ENCODE results near the gene SLC29A2. TPM values are rescaled to one million over a fixed set of nuclear protein-coding genes. Genes with fewer than 3 reads are reported as not detected.

SLC29A2 gene
- total RNA-seq, 1 experiment from 2014 or later: 39.7 TPM

GRCh38 chr11:66314561-66315497 is 56.7 kb downstream of the SLC29A2 start:
- intact Hi-C loops (cut with micrococcal nuclease): loop anchor here (5.0 kb wide), 2 partner anchors 57 to 72 kb away; partner anchors contain the start of gene SLC29A2
- H3K27ac ChIP-seq (ENCODE audit: low read depth, low read length): no peak overlapping the region
- no peak overlapping the region for H3K4me2 ChIP-seq (ENCODE audit: low read length)
- TF ChIP-seq YY1 (IDR thresholded peaks at IDR 0.05; ENCODE audit: extremely low read depth, insufficient replicate concordance, low read depth, low read length): no peak
- no peak for TF ChIP-seq POLR2AphosphoS5 (IDR thresholded peaks at IDR 0.05; ENCODE audit: low read depth, low read length)
- TF ChIP-seq ZNF274 (IDR thresholded peaks at IDR 0.05; ENCODE audit: low read depth, low read length): no peak
- TF ChIP-seq SP1 (IDR thresholded peaks at IDR 0.05; ENCODE audit: low read depth): no peak
- no peak for TF ChIP-seq EZH2 (IDR thresholded peaks at IDR 0.05)
- TF ChIP-seq RAD21 (IDR thresholded peaks at IDR 0.05; ENCODE audit: low read depth): no peak
- no peak for TF ChIP-seq REST (IDR thresholded peaks at IDR 0.05; ENCODE audit: low read depth)
- H3K36me3 ChIP-seq (ENCODE audit: control insufficient read depth in 1 of 2, insufficient read depth in 2 of 2, low read length in 2 of 2): no peaks in the 10 kb centered on the region
- H3K4me1 ChIP-seq (ENCODE audit: control insufficient read depth in 1 of 2, insufficient read depth in 2 of 2, low read length in 2 of 2): peaks cover 16 to 36% of the 10 kb centered on the region in 2 experiments
- no peak overlapping the region for H3K9ac ChIP-seq (ENCODE audit: low read length)
- ATAC-seq (no peak), DNase-seq (ENCODE audit: low read depth, low spot score) (no peak)
- H4K20me1 ChIP-seq (ENCODE audit: insufficient read depth): no peaks in the 10 kb centered on the region
- H3K27me3 ChIP-seq (ENCODE audit: insufficient read depth, low read length): no peaks in the 10 kb centered on the region
- no peaks in the 10 kb centered on the region for H3K9me3 ChIP-seq (ENCODE audit: control insufficient read depth in 1 of 2, insufficient read depth in 1 of 2, low read depth in 1 of 2, low read length in 2 of 2)
- ChIA-PET CTCF (interaction anchor here (1.3 kb wide), 1 partner anchor 71 kb away, joined by 3 read pairs; no protein-coding TSS in a partner anchor), RAD21 (ENCODE audit: low non-redundant PET in 1 of 2, low total read pairs in 2 of 2, uncharacterized antibody in 2 of 2, unreplicated experiment in 2 of 2) (no interaction called here), POLR2A (no interaction called here)
- H3K79me2 ChIP-seq (ENCODE audit: insufficient read depth, low read length): no peaks in the 10 kb centered on the region
- no TSS peak for BruUV-seq (replicated peaks)
- H2AFZ ChIP-seq (ENCODE audit: low read depth, low read length, poor library complexity, severe bottlenecking): no peak overlapping the region
- H3K9me2 ChIP-seq (ENCODE audit: insufficient read depth): no peaks in the 10 kb centered on the region
- H3K4me3 ChIP-seq (replicated peaks in 1 of 2; ENCODE audit: low read depth in 1 of 2, low read length in 2 of 2): no peak overlapping the region

Measured in HCT116 (cell line).